GM18502 (cell line): Measurements from ENCODE around the gene METTL25B.

Experiments used
- ATAC-seq: cut with Tn5 transposase; IDR thresholded peaks from one replicate; pipeline ENCODE4 v1.9.1; 2021; ENCODE audit warnings: mild to moderate bottlenecking; ENCODE audit not compliant: unreplicated experiment, poor library complexity

METTL25B gene

GRCh38 chr1:156700736-156701531, 27.3 kb upstream of the METTL25B start:
- no peak for ATAC-seq

GRCh38 chr1:156703336-156703735, 24.9 kb upstream of the METTL25B start:
- ATAC-seq = no peak

GRCh38 chr1:156703741-156704140, 24.5 kb upstream of the METTL25B start:
- ATAC-seq = no peak

GRCh38 chr1:156704166-156704711, 24.0 kb upstream of the METTL25B start:
- no peak for ATAC-seq

GRCh38 chr1:156704930-156705320, 23.3 kb upstream of the METTL25B start:
- ATAC-seq = no peak

GRCh38 chr1:156705321-156705917, 22.9 kb upstream of the METTL25B start, which contains the start of gene CRABP2:
Gene CRABP2, minus strand, starts transcription at chr1:156705583. Its CDS starts 137 bp downstream, at chr1:156705446.
- ATAC-seq = no peak

- ATAC-seq = no peak
Observed at GRCh38 chr1:156705918-156706656, 22.2 kb upstream of the METTL25B start.

- no peak for ATAC-seq
Observed at GRCh38 chr1:156706657-156707416, 21.4 kb upstream of the METTL25B start.

GRCh38 chr1:156707417-156708217, 20.7 kb upstream of the METTL25B start:
- ATAC-seq = no peak

GRCh38 chr1:156708218-156708661, 20.0 kb upstream of the METTL25B start:
- ATAC-seq = no peak

GRCh38 chr1:156709031-156709430, 19.2 kb upstream of the METTL25B start:
- no peak for ATAC-seq

GRCh38 chr1:156709757-156710489, 18.3 kb upstream of the METTL25B start:
- no peak for ATAC-seq

GRCh38 chr1:156711011-156711817, 17.1 kb upstream of the METTL25B start:
- ATAC-seq = no peak

GRCh38 chr1:156712626-156713025, 15.6 kb upstream of the METTL25B start:
- no peak for ATAC-seq

- ATAC-seq = no peak
Observed at GRCh38 chr1:156714830-156715229, 13.4 kb upstream of the METTL25B start.

GRCh38 chr1:156717351-156717750, 10.9 kb upstream of the METTL25B start:
- ATAC-seq = no peak

GRCh38 chr1:156721131-156721530, 7.1 kb upstream of the METTL25B start:
- no peak for ATAC-seq

GRCh38 chr1:156721535-156721934, 6.7 kb upstream of the METTL25B start:
- no peak for ATAC-seq
